K562 (cell line): ENCODE results near the gene TEAD3. TPM values are rescaled to one million over a fixed set of nuclear protein-coding genes. Genes with fewer than 3 reads are reported as not detected.
A peak's percentile ranks its signal among the peaks of the same experiment; 100 is the strongest.

Experiments
- ADNP ChIP-seq: fragments of 200-800 bp; sonication (Bioruptor generic); IDR thresholded peaks from 2 replicates; pipeline ENCODE4 v1.6.1; 2016; ENCODE audit warnings: missing genetic modification characterization, missing compliant biosample characterization
- CBX5 ChIP-seq: IDR thresholded peaks from 2 replicates; pipeline ENCODE4 v1.6.1; 2014; ENCODE audit warnings: low read depth, borderline replicate concordance
- CBX8 ChIP-seq: fragments of 200-600 bp; sonication (generic); IDR thresholded peaks from 2 replicates; pipeline ENCODE4 v1.6.1; 2012; ENCODE audit warnings: borderline replicate concordance, mixed run types, low read depth, mild to moderate bottlenecking, moderate library complexity, mixed read lengths, low read length, control low read depth, inconsistent platforms; ENCODE audit not compliant: poor library complexity, severe bottlenecking; ENCODE audit errors: extremely low read depth
- CHAMP1 ChIP-seq: fragments of 450-650 bp; IDR thresholded peaks from 2 replicates; pipeline ENCODE4 v1.6.1; 2016; ENCODE audit warnings: mild to moderate bottlenecking
- CXXC5 ChIP-seq: fragments of 250-450 bp; sonication (Bioruptor Pico); IDR thresholded peaks from 2 replicates; pipeline ENCODE4 v1.8.0; 2022; ENCODE audit warnings: inconsistent platforms, mild to moderate bottlenecking, moderate library complexity
- ELF2 ChIP-seq: fragments of 250-450 bp; sonication (Bioruptor Pico); IDR thresholded peaks from 2 replicates; pipeline ENCODE4 v1.5.0; 2021; ENCODE audit warnings: mild to moderate bottlenecking
- ELK1 ChIP-seq: sonication (generic); formaldehyde crosslinking; IDR thresholded peaks from 2 replicates; pipeline ENCODE4 v1.8.1; 2022; ENCODE audit warnings: missing genetic modification reagents
- GTF2B ChIP-seq: IDR thresholded peaks from 2 replicates; pipeline ENCODE4 v1.6.1; 2011; ENCODE audit not compliant: insufficient read length; ENCODE audit errors: extremely low read depth
- HCFC1 ChIP-seq: IDR thresholded peaks from 2 replicates; pipeline ENCODE4 v1.6.1; 2012; ENCODE audit warnings: low read depth, low read length, improper control_type of control experiment
- HES1 ChIP-seq: fragments of 450-650 bp; IDR thresholded peaks from 2 replicates; pipeline ENCODE4 v1.6.1; 2016; ENCODE audit warnings: low read depth, mild to moderate bottlenecking, moderate library complexity
- HOXB6 ChIP-seq: fragments of 250-450 bp; sonication (Bioruptor Pico); IDR thresholded peaks from 2 replicates; pipeline ENCODE4 v1.5.1; 2022; ENCODE audit warnings: mild to moderate bottlenecking, borderline replicate concordance
- LEF1 ChIP-seq: fragments of 450-650 bp; IDR thresholded peaks from 2 replicates; pipeline ENCODE4 v1.6.1; 2016; ENCODE audit warnings: mild to moderate bottlenecking
- MITF ChIP-seq: IDR thresholded peaks from 2 replicates; pipeline ENCODE4 v1.6.1; 2014; ENCODE audit warnings: antibody characterized with exemption
- POU5F1 ChIP-seq: fragments of 150-350 bp; IDR thresholded peaks from 2 replicates; pipeline ENCODE4 v1.6.1; 2014; ENCODE audit warnings: borderline replicate concordance, low read length, low read depth, mild to moderate bottlenecking; ENCODE audit not compliant: partially characterized antibody
- RBM22 ChIP-seq: fragments of 200-400 bp; formaldehyde crosslinking; IDR thresholded peaks from 2 replicates; pipeline ENCODE4 v1.6.1; 2018; ENCODE audit warnings: low read length, low read depth; ENCODE audit not compliant: poor library complexity, severe bottlenecking
- SRSF1 ChIP-seq: fragments of 200-400 bp; formaldehyde crosslinking; IDR thresholded peaks from 2 replicates; pipeline ENCODE4 v1.6.1; 2017; ENCODE audit warnings: mild to moderate bottlenecking, low read depth, low read length, moderate library complexity
- SRSF7 ChIP-seq: fragments of 200-400 bp; formaldehyde crosslinking; optimal IDR thresholded peaks from 2 replicates; pipeline ENCODE3; 2017; ENCODE audit warnings: mild to moderate bottlenecking, low read depth, low read length
- SRSF9 ChIP-seq: fragments of 200-400 bp; formaldehyde crosslinking; IDR thresholded peaks from 2 replicates; pipeline ENCODE4 v1.6.1; 2017; ENCODE audit warnings: low read depth, low read length, borderline replicate concordance
- TSC22D4 ChIP-seq: fragments of 450-650 bp; IDR thresholded peaks from 2 replicates; pipeline ENCODE4 v1.6.1; 2016; ENCODE audit warnings: missing genetic modification characterization, missing biosample characterization, control low read depth
- ZBTB7A ChIP-seq: IDR thresholded peaks from 2 replicates; pipeline ENCODE4 v1.6.1; 2011; ENCODE audit warnings: low read depth, mild to moderate bottlenecking, low read length, moderate library complexity, borderline replicate concordance; ENCODE audit not compliant: control insufficient read depth
- ZC3H11A ChIP-seq: IDR thresholded peaks from 2 replicates; pipeline ENCODE4 v1.6.1; 2012; ENCODE audit warnings: low read depth, low read length, improper control_type of control experiment
- polyA plus RNA-seq, 8 experiments: library from polyadenylated mRNA; depleted of rRNA in 4 of 8; stranded (reverse) in 5 of 8; unstranded in 3 of 8; fragments of >200 nt; fragmentation: Nextera tagmentation in 2 of 8; fragmentation: Illumina TruSeq in 1 of 8; extraction: Ambion mirVana in 2 of 8; extraction: Trizol in 1 of 8; gene quantifications; 2 replicates each; pipeline versions ENCODE4 v1.2.1 to v1.2.3, GENCODE V29; 2011 to 2014; ENCODE audit warnings: inconsistent platforms in 1 of 8, missing spikeins in 1 of 8
- total RNA-seq, 7 experiments: library from RNA; depleted of rRNA in 6 of 7; stranded (reverse); fragments of >200 nt in 6 of 7; fragmentation: Illumina TruSeq in 2 of 7; extraction: Trizol in 2 of 7; gene quantifications; 2 replicates each; pipeline versions ENCODE4 v1.2.1 to v1.2.3, GENCODE V29; 2011 to 2021; ENCODE audit warnings: low replicate concordance in 1 of 7

TEAD3 gene
- total and polyA plus RNA-seq, 9 of the 15 experiments (the other 6 are each of a cell fraction or from before 2014, with no cell fraction given), result 0.63 to 13.2 (median 3.3) TPM

- TF ChIP-seq CHAMP1, result no peak
- no peak; the same call in 1 of the 2 replicates for TF ChIP-seq ELK1
- no peak for TF ChIP-seq SRSF9
- TF ChIP-seq ZBTB7A, result peak; percentile 18; the same call in 1 of the 2 replicates
- TF ChIP-seq CBX5, result no peak
- no peak for TF ChIP-seq HOXB6 (CRISPR knock-in tag)
- TF ChIP-seq ELF2 (CRISPR knock-in tag), result peak; percentile 20; the same call in 1 of the 2 replicates
- TF ChIP-seq CXXC5 (CRISPR knock-in tag), result peak; percentile 35; the same call in 1 of the 2 replicates
- TF ChIP-seq HCFC1, result no peak
- TF ChIP-seq SRSF7, result no peak
- TF ChIP-seq ADNP (tag), result no peak
- TF ChIP-seq POU5F1, result no peak
- no peak for TF ChIP-seq GTF2B
- peak; percentile 85 for TF ChIP-seq RBM22
- TF ChIP-seq SRSF1, result no peak; the same call in 1 of the 2 replicates
- TF ChIP-seq MITF, result no peak
- TF ChIP-seq CBX8, result no peak
- no peak for TF ChIP-seq LEF1
- no peak for TF ChIP-seq HES1
- no peak for TF ChIP-seq TSC22D4
- no peak for TF ChIP-seq ZC3H11A
Observed at GRCh38 chr6:35497571-35498421, 917 bp upstream of the TEAD3 start (continued).
